GM18861 (cell line): Measurements from ENCODE around the gene PIGL.
"Not testable (repeated sequence)": the region's sequence is repeated elsewhere in the genome, so short reads cannot be mapped to it uniquely, and the experiment has no call there.

Experiments used
- ATAC-seq: cut with Tn5 transposase; IDR thresholded peaks from one replicate; pipeline ENCODE4 v1.9.1; 2021; ENCODE audit not compliant: unreplicated experiment

Gene PIGL

GRCh38 chr17:16216341-16217001 is 539 bp upstream of the PIGL start:
- not testable (repeated sequence) for ATAC-seq

- no peak for ATAC-seq
Measured at GRCh38 chr17:16222406-16222805, 5.4 kb downstream of the PIGL start.

- not testable (repeated sequence) for ATAC-seq
Measured at GRCh38 chr17:16229912-16230561, 13.0 kb downstream of the PIGL start.

- no peak for ATAC-seq
Measured at GRCh38 chr17:16232391-16232790, 15.4 kb downstream of the PIGL start.

DNA sequence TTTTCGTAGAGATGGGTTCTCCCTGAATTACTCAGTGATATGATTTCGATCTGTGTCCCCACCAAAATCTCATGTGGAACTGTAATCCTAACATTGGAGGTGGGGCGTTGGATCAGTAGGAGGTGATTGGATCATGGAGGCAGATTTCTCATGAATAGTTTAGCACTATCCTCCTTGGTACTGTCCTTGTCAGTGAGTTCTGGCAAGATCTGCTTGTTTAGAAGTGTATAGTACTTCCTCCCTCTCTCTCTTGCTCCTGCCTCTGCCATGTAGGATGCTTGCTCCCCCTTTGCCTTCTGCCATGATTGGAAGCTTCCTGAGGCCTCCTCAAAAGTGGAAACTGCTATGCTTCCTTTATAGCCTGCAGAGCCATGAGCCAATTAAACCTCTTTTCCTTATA is 22.9 kb downstream of the PIGL start:
- no peak for ATAC-seq

- ATAC-seq: no peak
Measured at GRCh38 chr17:16241906-16242399, 24.9 kb downstream of the PIGL start.

- no peak for ATAC-seq
Measured at GRCh38 chr17:16243385-16243784, 26.4 kb downstream of the PIGL start.

DNA sequence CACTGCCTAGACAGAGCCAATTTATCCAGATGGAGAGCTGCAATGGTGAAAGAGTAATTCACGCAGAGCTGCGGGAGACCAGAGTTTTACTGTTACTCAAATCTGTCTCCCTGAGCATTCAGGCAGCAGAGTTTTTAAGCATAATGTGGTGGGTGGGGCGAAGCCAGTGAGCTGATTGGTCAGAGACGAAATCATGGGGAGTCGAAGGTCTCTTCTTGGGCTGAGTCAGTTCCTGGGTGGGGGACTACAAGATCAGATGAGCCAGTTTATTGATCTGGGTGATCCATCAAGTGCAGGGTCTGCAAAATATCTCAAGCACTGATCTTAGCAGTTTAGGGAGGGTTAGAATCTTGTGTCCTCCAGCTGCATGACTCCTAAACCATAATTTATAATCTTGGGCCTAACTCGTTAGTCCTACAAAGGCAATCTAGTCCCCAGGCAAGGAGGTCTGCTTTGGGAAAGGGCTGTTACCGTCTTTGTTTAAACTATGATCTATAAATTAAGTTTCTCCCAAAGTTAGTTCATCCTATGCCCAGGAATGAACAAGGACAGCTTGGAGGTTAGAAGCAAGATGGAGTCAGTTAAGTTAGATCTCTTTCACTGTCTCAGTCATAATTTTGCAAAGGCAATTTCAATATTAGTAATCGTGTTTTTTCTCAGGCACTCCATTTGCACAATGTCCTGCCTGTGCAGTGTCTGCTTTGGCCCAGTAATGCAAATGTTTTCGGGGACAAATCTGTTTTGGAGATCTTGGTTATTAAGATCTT is 27.0 kb downstream of the PIGL start:
- ATAC-seq: no peak

GRCh38 chr17:16247586-16247984 is 30.6 kb downstream of the PIGL start:
- no peak for ATAC-seq

DNA sequence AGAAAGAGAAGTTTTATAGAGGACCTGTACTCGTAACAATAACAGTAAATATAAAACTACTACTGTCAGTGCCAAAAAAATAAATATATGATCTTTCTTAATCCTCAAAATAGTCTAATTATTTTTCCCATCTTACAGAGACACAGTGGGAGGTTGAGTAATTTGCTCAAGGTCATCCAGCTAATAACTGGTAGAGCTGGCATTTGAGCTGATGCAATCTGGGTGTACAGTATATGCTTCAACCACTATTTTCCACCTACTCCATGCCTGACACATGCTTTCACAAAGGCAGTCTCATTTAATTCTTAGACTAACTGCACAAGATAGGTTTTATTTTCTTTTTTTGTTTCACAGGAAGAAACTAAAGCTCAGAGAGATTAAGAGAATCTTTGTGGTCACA is 33.6 kb downstream of the PIGL start:
- ATAC-seq: no peak

DNA sequence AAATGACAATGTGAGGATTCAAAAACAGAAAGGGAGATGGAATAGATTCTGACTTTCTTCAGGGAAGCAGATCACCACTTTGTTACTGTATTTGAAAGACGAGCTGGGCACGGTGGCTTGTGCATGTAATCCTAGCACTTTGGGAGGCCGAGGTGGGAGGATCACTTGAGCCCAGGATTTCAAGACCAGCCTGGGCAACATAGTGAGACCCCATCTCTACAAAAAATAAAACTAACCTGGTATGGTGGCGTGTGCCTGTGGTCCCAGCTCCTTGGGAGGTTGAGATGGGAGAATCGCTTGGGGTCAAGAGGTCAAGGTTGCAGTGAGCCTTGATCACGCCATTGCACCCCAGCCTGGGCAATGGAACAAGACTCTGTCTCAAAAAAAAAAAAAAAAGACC is 34.0 kb downstream of the PIGL start:
- no peak for ATAC-seq

DNA sequence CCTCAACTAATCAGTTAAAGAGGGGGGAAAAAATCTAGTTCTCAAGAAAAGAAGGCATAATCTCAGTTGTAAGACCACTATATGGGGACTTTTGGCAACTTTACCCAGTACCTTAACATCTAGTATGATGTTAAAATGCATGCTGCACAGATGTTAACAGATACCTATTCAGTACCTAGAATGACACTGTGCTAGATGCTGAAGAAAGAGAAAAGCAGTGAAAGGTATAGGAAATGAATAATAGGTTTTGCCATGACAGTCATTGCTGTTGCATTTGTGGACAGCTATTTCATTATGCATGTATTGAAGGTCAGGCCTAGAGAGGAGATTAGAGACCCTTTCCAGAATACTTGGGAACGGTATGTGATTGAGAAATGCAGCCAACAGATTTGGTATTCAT is 34.5 kb downstream of the PIGL start:
- ATAC-seq: no peak

GRCh38 chr17:16254773-16255400 is 37.9 kb downstream of the PIGL start:
- no peak for ATAC-seq

DNA sequence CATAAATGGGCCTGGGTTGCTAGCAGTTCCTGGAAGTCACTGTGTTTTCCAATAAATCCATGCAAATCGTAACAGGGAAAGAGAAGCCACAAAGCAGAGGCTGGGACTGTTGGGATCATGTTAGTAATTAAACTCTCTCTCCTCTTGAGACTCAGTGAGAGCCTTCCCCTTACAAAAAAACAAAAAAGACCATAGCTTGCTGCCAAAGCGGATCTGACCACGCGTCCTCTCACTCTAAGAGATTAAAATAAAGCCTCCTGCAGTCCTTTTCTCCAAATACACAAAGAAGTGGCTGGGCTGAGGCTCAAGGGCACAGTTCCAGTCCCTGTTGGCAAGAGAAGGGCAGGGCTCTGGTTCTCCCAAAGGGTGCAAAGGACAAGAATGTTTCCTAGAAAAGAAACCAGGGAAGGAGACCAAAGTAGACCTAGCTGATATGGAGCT is 38.5 kb downstream of the PIGL start:
- no peak for ATAC-seq

- ATAC-seq: no peak
Measured at GRCh38 chr17:16258901-16259300, 41.9 kb downstream of the PIGL start.

- no peak for ATAC-seq
Measured at GRCh38 chr17:16259926-16260325, 42.9 kb downstream of the PIGL start.

GRCh38 chr17:16261049-16261448 is 44.0 kb downstream of the PIGL start:
- no peak for ATAC-seq

DNA sequence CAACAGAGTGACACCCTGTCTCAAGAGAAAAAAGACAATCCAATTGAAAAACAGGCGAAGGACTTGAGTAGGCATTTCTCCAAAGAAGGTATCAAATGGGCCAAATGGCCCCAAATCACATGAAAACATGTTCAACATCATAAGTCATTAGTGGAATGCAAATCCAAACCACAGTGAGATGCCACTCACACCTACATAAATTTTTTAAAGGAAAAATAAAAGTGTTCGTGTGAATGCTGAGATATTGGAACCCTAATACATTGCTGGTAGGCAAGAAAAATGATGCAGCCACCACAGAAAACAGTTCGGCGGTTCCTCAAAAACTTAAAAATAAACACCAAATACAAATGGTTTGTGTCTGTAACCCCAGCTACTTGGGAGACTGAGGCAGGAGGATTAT is 45.2 kb downstream of the PIGL start:
- ATAC-seq: no peak

GRCh38 chr17:16267174-16267573 is 50.2 kb downstream of the PIGL start:
- ATAC-seq: no peak

- ATAC-seq: no peak
Measured at GRCh38 chr17:16269658-16270057, 52.6 kb downstream of the PIGL start.

DNA sequence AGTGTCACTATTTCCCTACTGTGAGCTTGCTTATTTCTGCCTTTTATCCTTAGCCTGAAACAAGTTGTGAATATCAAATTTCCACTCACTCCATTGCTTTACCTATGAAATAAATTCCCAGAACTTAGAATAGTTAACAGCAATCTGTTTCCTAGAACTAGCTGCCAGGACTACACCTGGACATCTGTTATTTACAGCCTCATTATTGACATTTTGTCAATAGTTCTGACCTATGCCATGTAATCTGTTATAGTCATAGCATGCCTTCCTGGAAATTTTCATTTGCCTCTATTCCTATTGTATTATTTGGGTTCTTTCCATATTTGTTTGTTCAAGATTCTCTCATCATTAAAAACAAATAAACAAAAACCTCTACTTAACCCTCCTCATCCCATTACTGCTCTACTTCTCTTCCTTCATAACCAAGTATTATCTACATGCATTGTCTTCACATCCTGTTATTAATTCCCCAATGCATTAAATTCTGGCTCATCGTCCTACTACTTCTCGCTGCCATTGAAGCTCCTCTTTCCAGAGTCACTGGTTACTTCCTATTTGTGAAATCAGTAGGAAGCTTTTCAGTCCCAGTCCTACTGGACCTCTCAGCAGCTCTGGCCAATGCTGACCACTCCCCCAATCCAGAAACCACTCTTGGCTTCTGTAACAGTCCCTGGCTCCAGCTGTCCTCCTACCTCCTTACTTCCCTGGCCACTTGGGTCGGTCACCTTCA is 55.3 kb downstream of the PIGL start:
- no peak for ATAC-seq
